Choroid plexus epithelial cell (primary cell): ENCODE results near the gene PCBP3.

Source experiments
- DNase-seq: peaks from one replicate; pipeline ENCODE4 v3.0.0-alpha.2; 2010; ENCODE audit warnings: low read depth
- H3K4me3 ChIP-seq: 2 replicates; pipeline ENCODE4 v1.5.1; 2011; ENCODE audit warnings: low read depth, mild to moderate bottlenecking, control low read depth, low read length, moderate library complexity
- CTCF ChIP-seq: conservative IDR thresholded peaks from 2 replicates; pipeline ENCODE4 v1.5.1; 2011; ENCODE audit warnings: low read depth, mild to moderate bottlenecking, control low read depth, inconsistent platforms, low read length, moderate library complexity

PCBP3 gene

GRCh38 chr21:45724994-45725843 lies 81.7 kb downstream of the PCBP3 start:
- TF ChIP-seq CTCF: no peak

DNA sequence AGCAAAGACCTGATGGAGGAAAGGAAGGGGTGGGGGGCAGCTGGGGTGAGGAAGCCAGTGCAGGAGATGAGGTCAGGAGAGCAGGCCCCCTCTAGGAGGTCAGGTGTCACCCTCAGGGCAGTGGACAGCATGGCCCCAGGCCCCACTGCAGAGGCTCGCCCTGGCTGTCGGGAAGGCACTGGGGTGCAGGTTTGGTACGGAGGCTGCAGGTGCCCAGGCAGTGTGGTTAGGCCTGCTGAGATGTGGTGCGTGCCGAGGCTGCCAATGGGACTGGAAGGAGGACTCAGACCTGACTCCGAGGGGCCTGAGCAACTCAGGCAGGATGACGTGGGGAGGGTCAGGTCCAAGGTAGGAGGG lies 82.3 kb downstream of the PCBP3 start:
- no peak for TF ChIP-seq CTCF
- DNase-seq: no peak
- no peak overlapping the region for H3K4me3 ChIP-seq

More at GRCh38 chr21:45724994-45725843, 81.7 kb downstream of the PCBP3 start:
- no peak for DNase-seq
- H3K4me3 ChIP-seq: no peak overlapping the region

DNA sequence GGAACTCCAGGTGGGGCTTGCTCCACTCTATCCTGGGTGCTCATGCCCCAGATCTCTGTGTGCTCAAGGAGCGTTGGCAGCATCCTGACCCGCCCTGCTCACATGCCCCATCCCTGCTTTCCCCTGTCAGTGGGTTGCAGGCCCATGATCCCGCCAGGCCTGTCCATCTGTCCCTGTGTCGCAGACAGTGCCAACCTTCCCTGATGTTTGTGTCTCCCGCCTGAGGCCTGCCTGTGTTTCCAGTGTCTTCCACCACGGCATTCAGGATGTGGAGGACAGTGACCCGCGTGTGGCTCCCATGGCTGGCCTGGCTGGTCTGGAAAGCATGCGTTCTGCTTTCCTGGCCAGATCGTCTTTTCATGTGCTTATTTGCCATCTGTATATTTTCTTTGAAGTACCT lies 82.9 kb downstream of the PCBP3 start:
- no peak for DNase-seq
- TF ChIP-seq CTCF: no peak
- H3K4me3 ChIP-seq: no peak overlapping the region

DNA sequence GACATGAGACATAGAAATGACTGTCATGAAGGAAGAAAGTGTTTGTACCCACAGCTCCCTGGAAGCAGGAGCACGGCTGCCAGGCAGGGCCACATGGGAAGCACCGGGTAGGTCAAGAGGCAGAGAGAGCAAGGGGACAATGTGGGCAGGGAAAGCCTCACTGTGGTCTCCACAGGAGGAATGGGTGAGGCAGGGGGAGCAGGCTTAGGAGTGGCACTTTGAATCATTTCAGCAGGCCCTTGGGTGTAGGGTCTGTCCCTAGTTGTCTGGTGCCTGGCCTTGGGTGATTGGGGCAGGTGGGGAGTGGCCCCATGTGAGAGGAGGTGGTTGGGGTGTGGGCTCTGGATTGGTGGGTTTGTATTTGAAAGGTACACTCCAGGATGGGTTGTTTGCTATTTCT lies 83.9 kb downstream of the PCBP3 start:
- no peak for DNase-seq
- H3K4me3 ChIP-seq: no peak overlapping the region
- no peak for TF ChIP-seq CTCF

- no peak overlapping the region for H3K4me3 ChIP-seq
- no peak for TF ChIP-seq CTCF
- no peak for DNase-seq
Measured at GRCh38 chr21:45735259-45736000, 91.9 kb downstream of the PCBP3 start.

DNA sequence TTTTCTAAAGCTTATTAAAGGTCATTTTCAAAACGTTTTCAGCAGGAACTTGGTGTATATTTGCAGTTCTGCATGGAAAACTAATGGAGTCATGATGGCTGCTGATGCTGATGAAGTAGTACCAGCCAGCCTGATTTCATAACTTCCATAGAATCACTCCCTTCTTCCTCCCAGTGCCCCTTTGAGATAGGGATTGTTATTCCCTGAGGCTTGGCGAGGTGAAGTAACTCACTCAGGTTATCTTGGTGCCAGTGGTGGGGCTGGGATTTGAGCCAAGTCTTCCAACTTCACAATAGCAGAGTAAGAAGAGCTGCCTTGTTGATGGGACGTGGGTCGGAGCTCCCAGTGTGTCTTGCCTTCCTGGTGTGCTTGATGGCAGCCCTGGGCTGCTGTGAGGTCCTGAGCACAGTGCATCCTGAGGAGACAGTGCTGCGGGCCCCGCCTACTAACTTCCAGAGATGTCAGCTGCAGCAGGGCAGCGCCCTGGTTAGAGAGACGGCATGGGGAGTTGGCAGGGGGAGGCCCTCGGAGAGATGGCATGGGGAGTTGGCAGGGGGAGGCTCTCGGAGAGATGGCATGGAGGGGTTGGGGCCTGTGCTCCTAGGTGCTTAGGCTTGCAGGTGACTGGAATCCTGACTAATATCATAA lies 92.6 kb downstream of the PCBP3 start:
- DNase-seq: no peak
- TF ChIP-seq CTCF: no peak
- H3K4me3 ChIP-seq: no peak overlapping the region
